ENCODE data around the gene HSPB6. TPM values are rescaled to one million over a fixed set of nuclear protein-coding genes. Genes with fewer than 3 reads are reported as not detected.
"Not testable (repeated sequence)": the region's sequence is repeated elsewhere in the genome, so short reads cannot be mapped to it uniquely, and the experiment has no call there.

HSPB6 gene, protein sequence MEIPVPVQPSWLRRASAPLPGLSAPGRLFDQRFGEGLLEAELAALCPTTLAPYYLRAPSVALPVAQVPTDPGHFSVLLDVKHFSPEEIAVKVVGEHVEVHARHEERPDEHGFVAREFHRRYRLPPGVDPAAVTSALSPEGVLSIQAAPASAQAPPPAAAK
- not detected for total RNA-seq
- not detected for polyA plus RNA-seq

DNA sequence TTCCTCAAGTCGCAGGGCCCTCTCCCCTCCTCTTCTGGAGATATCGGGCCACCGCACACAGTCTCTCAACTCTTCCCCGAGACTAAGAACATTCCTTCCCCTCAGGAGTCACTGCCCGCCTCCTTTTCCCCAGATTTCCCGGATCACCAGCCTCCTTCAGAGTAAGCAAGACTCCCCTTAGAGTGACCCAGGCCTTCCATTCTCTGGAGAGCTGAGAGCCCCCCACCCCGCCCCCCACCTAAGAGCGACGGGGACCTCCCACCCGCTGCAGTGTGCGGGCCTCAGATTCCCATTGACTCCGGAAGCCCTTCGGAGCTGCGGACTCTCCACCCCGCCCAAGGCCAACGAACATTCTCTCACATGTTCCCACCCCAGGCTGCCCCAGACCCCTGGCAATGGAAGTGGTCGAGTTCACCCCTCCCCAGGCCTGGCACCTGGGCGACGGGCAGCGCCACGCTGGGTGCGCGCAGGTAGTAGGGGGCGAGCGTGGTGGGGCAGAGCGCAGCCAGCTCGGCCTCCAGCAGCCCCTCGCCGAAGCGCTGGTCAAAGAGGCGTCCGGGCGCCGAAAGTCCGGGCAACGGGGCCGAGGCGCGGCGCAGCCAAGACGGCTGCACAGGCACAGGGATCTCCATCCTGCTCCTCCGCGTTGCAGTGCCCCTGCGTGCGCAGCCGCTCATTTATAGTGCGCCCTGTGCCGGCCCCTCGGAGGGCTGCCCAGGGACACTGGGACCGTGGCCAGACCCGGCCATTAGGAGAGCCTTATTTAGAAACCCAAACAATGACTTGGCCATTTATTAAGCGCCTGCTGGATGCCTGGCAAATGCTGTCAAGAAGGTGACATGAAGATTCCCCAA, at the start of gene HSPB6:
Gene HSPB6 (minus strand): TSS at position 653 of the 854 bp plus-strand sequence. CDS start 21 bp downstream, at position 632.
- DNase-seq, result no peak
- H3K27me3 ChIP-seq (ENCODE audit: insufficient read depth, low read length, poor library complexity, severe bottlenecking), result no peaks in the 10 kb centered on the region
- H3K4me3 Mint-ChIP-seq, result peak within 1 kb of the TSS; percentile 93 to 100 (median 95)
- H3K9me3 ChIP-seq (ENCODE audit: low read length), result no peaks in the 10 kb centered on the region
- H3K9me3 Mint-ChIP-seq, result peaks cover 0 to 2% (median 0%) of the 10 kb centered on the region in 5 donors
- peak within 1 kb of the TSS; percentile 45 for H3K4me3 ChIP-seq (ENCODE audit: low read length)
- H3K4me1 ChIP-seq (ENCODE audit: insufficient read depth, low read length), result peaks cover 22% of the 10 kb centered on the region
- H3K4me1 Mint-ChIP-seq, result peaks cover 23 to 47% (median 24%) of the 10 kb centered on the region in 3 donors
- H3K27ac ChIP-seq (ENCODE audit: low read depth, low read length), result peak within 1 kb of the TSS; percentile 67
- H3K27me3 Mint-ChIP-seq, result peaks cover 0 to 4% of the 10 kb centered on the region in 2 donors
- H3K27ac Mint-ChIP-seq, result peak within 1 kb of the TSS; percentile 86 to 98 (median 94)
- POLR2A ChIA-PET, result interaction anchor here (1.0 to 1.4 kb wide), 3 partner anchors 8 to 16 kb away, joined by 3 to 5 read pairs (median 4); partner anchors contain the start of gene LIN37
- peaks cover 3 to 45% (median 9%) of the 10 kb centered on the region in 3 donors for H3K36me3 Mint-ChIP-seq
- CTCF ChIA-PET, result interaction anchor here (0.6 kb wide), 1 partner anchor 69 kb away, joined by 3 read pairs; no protein-coding TSS in a partner anchor
- peaks cover 12% of the 10 kb centered on the region for H3K36me3 ChIP-seq (ENCODE audit: insufficient read depth, low read length)

DNA sequence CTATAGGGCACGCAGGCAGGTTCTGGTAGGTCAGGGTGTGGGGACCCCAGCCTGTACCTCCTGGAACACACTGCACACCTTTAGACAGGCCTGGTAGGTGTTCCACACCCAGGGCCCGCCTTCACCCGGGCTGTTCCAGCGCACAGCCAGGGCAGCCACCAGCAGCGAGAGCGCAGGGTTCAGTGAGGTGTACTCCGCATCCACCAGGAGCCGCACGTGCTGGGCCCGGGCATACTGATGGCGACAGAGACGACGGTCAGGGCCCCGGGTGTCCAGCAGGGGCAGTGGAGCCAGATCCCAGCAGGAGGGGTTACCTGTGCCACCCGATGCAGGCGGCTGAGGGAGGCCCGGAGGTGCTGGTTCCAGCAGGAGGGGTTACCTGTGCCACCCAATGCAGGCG, 49.8 kb upstream of the HSPB6 start:
- DNase-seq, result no peak
- H3K9me3 ChIP-seq (ENCODE audit: low read length), result no peaks in the 10 kb centered on the region
- no peak overlapping the region for H3K4me3 ChIP-seq (ENCODE audit: low read length)
- ChIA-PET POLR2A (no interaction called here), CTCF (no interaction called here)
- no peaks in the 10 kb centered on the region for H3K36me3 ChIP-seq (ENCODE audit: insufficient read depth, low read length)
- Mint-ChIP-seq H3K9me3 (no peaks in the 10 kb centered on the region), H3K36me3 (no peaks in the 10 kb centered on the region), H3K4me1 (peaks cover 11 to 13% (median 12%) of the 10 kb centered on the region in 3 donors), H3K27me3 (peaks cover 16 to 17% of the 10 kb centered on the region in 2 donors), H3K4me3 (no peak overlapping the region), H3K27ac (peak overlapping the region in 1 of 8 donors; percentile 42)
- no peak overlapping the region for H3K27ac ChIP-seq (ENCODE audit: low read depth, low read length)
- no peaks in the 10 kb centered on the region for H3K4me1 ChIP-seq (ENCODE audit: insufficient read depth, low read length)
- H3K27me3 ChIP-seq (ENCODE audit: insufficient read depth, low read length, poor library complexity, severe bottlenecking), result no peaks in the 10 kb centered on the region

DNA sequence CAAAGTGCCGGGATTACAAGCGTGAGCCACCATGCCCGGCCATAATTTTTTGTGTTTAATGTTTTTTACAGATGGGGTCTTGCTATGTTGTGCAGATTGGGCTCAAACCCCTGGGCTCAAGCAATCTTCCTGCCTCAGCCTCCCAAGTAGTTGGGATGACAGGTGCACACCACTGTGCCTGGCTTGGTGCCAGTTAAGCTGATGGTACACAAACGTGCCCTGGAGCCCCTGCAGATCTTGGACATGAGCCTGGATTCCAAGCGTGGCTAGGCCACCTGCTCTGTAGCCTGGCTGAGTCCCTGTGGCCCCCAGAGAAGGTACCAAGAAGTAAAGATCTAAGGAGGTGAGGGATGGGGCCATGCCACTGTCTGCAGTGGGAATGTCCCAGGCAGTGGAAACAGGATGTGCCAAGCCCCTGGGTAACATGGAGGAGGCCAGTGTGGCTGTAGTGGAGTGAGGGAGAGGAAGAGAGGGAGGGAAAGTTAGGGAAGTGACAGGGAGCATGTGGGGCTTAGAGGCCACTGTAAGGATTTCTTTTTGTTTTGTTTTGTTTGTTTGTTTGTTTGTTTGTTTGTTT, 48.8 kb upstream of the HSPB6 start:
- Histone ChIP-seq H3K4me3 (ENCODE audit: low read length) (no peak overlapping the region), H3K9me3 (ENCODE audit: low read length) (no peaks in the 10 kb centered on the region), H3K36me3 (ENCODE audit: insufficient read depth, low read length) (no peaks in the 10 kb centered on the region), H3K4me1 (ENCODE audit: insufficient read depth, low read length) (no peaks in the 10 kb centered on the region), H3K27me3 (ENCODE audit: insufficient read depth, low read length, poor library complexity, severe bottlenecking) (no peaks in the 10 kb centered on the region), H3K27ac (ENCODE audit: low read depth, low read length) (no peak overlapping the region)
- POLR2A ChIA-PET, result no interaction called here
- CTCF ChIA-PET, result no interaction called here
- DNase-seq, result no peak
- no peaks in the 10 kb centered on the region for H3K36me3 Mint-ChIP-seq
- H3K4me1 Mint-ChIP-seq, result peaks cover 11 to 13% (median 12%) of the 10 kb centered on the region in 3 donors
- H3K27me3 Mint-ChIP-seq, result peaks cover 9 to 13% of the 10 kb centered on the region in 2 donors
- H3K4me3 Mint-ChIP-seq, result no peak overlapping the region
- no peak overlapping the region for H3K27ac Mint-ChIP-seq
- no peaks in the 10 kb centered on the region for H3K9me3 Mint-ChIP-seq

DNA sequence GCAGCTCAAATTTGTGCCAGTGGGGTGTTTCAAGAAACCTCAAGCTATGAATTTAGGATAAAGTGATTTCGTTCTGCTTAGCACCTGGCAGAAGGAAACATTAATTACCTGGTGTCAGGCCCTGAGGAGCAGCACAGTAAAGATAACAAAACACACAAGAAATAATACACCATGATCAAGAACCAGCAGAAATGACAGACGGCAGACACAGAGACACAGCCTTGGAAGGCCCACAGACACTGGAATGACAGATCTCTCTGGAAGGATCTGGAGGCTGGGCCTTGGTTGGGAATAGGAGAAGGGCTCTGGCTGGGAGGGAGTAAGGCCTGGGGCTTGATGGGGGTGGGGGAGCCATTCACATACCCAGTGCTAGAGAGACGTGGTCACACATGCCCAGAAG, 45.0 kb upstream of the HSPB6 start:
- H3K4me1 ChIP-seq (ENCODE audit: insufficient read depth, low read length), result no peaks in the 10 kb centered on the region
- no peaks in the 10 kb centered on the region for H3K36me3 ChIP-seq (ENCODE audit: insufficient read depth, low read length)
- POLR2A ChIA-PET, result no interaction called here
- CTCF ChIA-PET, result no interaction called here
- DNase-seq, result no peak
- H3K27ac ChIP-seq (ENCODE audit: low read depth, low read length), result no peak overlapping the region
- Mint-ChIP-seq H3K9me3 (no peaks in the 10 kb centered on the region), H3K27me3 (peaks cover 14 to 21% of the 10 kb centered on the region in 2 donors), H3K4me1 (peaks cover 12 to 16% (median 13%) of the 10 kb centered on the region in 3 donors), H3K27ac (no peak overlapping the region), H3K36me3 (no peaks in the 10 kb centered on the region), H3K4me3 (no peak overlapping the region)
- H3K9me3 ChIP-seq (ENCODE audit: low read length), result no peaks in the 10 kb centered on the region
- no peak overlapping the region for H3K4me3 ChIP-seq (ENCODE audit: low read length)
- H3K27me3 ChIP-seq (ENCODE audit: insufficient read depth, low read length, poor library complexity, severe bottlenecking), result no peaks in the 10 kb centered on the region

DNA sequence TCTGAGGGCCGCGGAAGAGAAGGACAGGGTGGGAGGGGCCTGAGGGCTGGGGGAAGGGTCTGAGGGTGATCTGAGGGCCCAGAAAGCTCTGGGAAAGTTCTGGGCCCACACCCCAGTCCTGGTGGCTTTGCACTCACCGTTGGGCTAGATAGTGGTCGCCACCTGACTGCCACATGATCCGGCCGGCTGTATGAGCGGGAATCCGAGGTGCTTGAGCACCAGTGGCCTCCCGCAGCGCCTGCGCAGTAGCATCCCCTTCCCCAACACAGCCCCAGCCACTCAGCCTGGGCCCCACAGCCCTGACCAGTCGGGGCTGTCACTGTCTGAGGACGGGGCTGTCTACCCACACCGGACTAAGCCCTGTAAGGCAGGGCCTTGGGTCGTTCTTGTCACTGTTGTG, 40.8 kb upstream of the HSPB6 start:
- H3K9me3 ChIP-seq (ENCODE audit: low read length), result no peaks in the 10 kb centered on the region
- DNase-seq, result no peak
- Mint-ChIP-seq H3K36me3 (no peaks in the 10 kb centered on the region), H3K9me3 (no peaks in the 10 kb centered on the region), H3K4me3 (peak overlapping the region in 1 of 7 donors; percentile 37), H3K4me1 (peaks cover 0 to 6% (median 0%) of the 10 kb centered on the region in 3 donors), H3K27ac (no peak overlapping the region), H3K27me3 (peaks cover 19 to 40% of the 10 kb centered on the region in 2 donors)
- no peaks in the 10 kb centered on the region for H3K4me1 ChIP-seq (ENCODE audit: insufficient read depth, low read length)
- no peak overlapping the region for H3K27ac ChIP-seq (ENCODE audit: low read depth, low read length)
- ChIA-PET POLR2A (no interaction called here), CTCF (no interaction called here)
- no peaks in the 10 kb centered on the region for H3K36me3 ChIP-seq (ENCODE audit: insufficient read depth, low read length)
- no peak overlapping the region for H3K4me3 ChIP-seq (ENCODE audit: low read length)
- H3K27me3 ChIP-seq (ENCODE audit: insufficient read depth, low read length, poor library complexity, severe bottlenecking), result no peaks in the 10 kb centered on the region

DNA sequence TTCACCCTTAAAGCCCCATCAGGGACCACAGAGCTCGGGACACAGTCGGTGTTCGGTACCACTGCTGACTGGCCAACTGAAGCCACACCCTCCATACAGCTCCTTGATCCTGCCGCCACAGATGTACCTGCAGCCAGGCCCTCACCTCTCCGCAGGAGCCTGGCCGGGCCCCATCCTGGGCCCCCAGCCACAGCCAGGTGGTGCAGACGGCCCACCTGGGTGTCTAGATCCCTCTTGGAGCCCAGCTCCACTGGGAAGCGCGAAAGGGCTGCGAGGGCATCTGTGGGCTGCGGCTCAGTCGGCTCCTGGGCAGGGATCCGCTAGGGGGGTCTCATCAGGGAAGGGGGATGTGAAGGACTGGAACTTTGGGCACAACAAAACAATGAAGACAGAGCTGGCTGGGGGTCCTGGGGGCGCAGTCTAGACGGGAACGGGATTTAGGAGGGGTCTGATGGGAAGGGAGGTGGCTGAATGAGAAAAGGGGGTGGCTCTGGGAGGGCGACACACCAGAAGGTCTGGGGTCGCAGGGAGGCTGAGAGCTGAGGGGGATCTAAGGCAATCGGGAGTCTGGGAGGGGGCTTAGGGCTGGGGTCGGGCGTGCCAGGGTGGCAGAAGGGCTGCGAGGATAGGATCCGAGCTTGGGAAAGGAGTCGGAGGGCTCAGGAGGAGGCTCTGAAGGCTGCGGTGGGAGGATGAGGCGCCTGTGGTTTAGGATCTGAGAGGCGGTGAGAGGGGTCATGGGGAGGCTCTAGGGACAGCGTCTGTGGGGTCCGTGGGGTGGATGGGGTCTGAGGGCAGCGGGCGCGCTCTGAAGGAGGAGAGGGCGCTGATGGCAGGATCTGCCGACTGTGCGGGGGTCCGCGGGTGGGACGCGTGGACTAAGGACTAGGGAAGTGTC, 40.1 kb upstream of the HSPB6 start:
- CTCF ChIA-PET, result no interaction called here
- Mint-ChIP-seq H3K4me3 (peak overlapping the region in 2 of 7 donors; percentile 15 to 20), H3K4me1 (peaks cover 0 to 6% (median 0%) of the 10 kb centered on the region in 3 donors), H3K27me3 (peaks cover 19 to 39% of the 10 kb centered on the region in 2 donors), H3K36me3 (no peaks in the 10 kb centered on the region), H3K9me3 (no peaks in the 10 kb centered on the region), H3K27ac (peak overlapping the region in 1 of 8 donors; percentile 47)
- DNase-seq, result no peak
- no peaks in the 10 kb centered on the region for H3K9me3 ChIP-seq (ENCODE audit: low read length)
- H3K4me1 ChIP-seq (ENCODE audit: insufficient read depth, low read length), result no peaks in the 10 kb centered on the region
- H3K27ac ChIP-seq (ENCODE audit: low read depth, low read length), result no peak overlapping the region
- POLR2A ChIA-PET, result no interaction called here
- H3K27me3 ChIP-seq (ENCODE audit: insufficient read depth, low read length, poor library complexity, severe bottlenecking), result no peaks in the 10 kb centered on the region
- no peak overlapping the region for H3K4me3 ChIP-seq (ENCODE audit: low read length)
- no peaks in the 10 kb centered on the region for H3K36me3 ChIP-seq (ENCODE audit: insufficient read depth, low read length)

DNA sequence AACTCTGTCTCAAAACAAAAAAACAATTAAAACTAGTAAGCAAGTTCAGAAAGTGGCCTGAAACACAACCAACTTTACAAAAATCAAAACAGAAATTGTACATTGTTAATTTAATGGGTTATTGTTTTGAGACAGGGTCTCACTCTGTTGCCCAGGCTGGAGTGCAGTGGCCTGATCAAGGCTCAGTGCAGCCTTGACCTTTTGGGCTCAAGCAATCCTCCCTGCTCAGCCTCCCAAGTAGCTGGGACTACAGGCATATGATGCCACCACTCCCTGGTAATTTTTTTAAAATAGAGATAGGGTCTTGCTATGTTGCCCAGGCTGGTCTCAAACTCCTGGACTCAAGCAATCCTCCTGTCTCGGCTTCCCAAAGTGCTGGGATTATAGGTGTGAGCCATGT, 38.7 kb upstream of the HSPB6 start:
- H3K36me3 Mint-ChIP-seq; H3K27ac ChIP-seq (ENCODE audit: low read depth, low read length); POLR2A ChIA-PET; H3K4me1 ChIP-seq (ENCODE audit: insufficient read depth, low read length); H3K27me3 ChIP-seq (ENCODE audit: insufficient read depth, low read length, poor library complexity, severe bottlenecking); H3K9me3 Mint-ChIP-seq; H3K36me3 ChIP-seq (ENCODE audit: insufficient read depth, low read length); H3K9me3 ChIP-seq (ENCODE audit: low read length); H3K27ac Mint-ChIP-seq; DNase-seq; CTCF ChIA-PET; H3K4me3 ChIP-seq (ENCODE audit: low read length); H3K4me3 Mint-ChIP-seq; H3K4me1 Mint-ChIP-seq: not testable (repeated sequence)
- peaks cover 19 to 36% of the 10 kb centered on the region in 2 donors for H3K27me3 Mint-ChIP-seq

Measured in CD8-positive, alpha-beta memory T cell (primary cell).